Panc1 (cell line): ENCODE results near the gene CGA. TPM values are rescaled to one million over a fixed set of nuclear protein-coding genes. Genes with fewer than 3 reads are reported as not detected.

ENCODE experiments used
- ATAC-seq: fragments of 200-7000 bp; cut with Tn5 transposase; 2 replicates; pipeline ENCODE4 v1.9.1; 2020; ENCODE audit warnings: mild to moderate bottlenecking, moderate library complexity
- BruUV-seq: library from RNA; stranded (reverse); fragments of 400-500 nt; replicated peaks from 2 replicates; lab custom pipeline; 2021; lab: Mats Ljungman, UMichigan
- CTCF ChIA-PET: fragments of 300-600 bp; sonication (Branson Sonifier 250); formaldehyde crosslinking; loops from one replicate; lab custom pipeline; 2022; ENCODE audit warnings: antibody characterized with exemption; lab: Charles Lee
- POLR2A ChIA-PET: fragments of 300-600 bp; sonication (Branson Sonifier 250); formaldehyde crosslinking; loops from one replicate; lab custom pipeline; 2022; ENCODE audit warnings: antibody characterized with exemption; lab: Charles Lee
- DNase-seq: peaks from one replicate; pipeline ENCODE4 v3.0.0-alpha.2; 2010; ENCODE audit warnings: low read depth, low spot score
- H3K27ac ChIP-seq: 2 replicates; pipeline ENCODE4 v1.5.1; 2011; ENCODE audit warnings: mild to moderate bottlenecking, low read length, inconsistent platforms
- H3K27me3 ChIP-seq: fragments of 200-500 bp; sonication (Bioruptor generic); 2 replicates; pipeline ENCODE4 v1.6.0; 2014; ENCODE audit warnings: low read length, inconsistent platforms; ENCODE audit not compliant: control insufficient read depth, insufficient read depth
- H3K36me3 ChIP-seq: fragments of 200-500 bp; sonication (Bioruptor generic); 2 replicates; pipeline ENCODE4 v1.5.1; 2014; ENCODE audit warnings: inconsistent platforms, mild to moderate bottlenecking, low read length, moderate library complexity; ENCODE audit not compliant: control insufficient read depth, insufficient read depth
- H3K4me1 ChIP-seq: 2 replicates; pipeline ENCODE4 v1.5.1; 2011; ENCODE audit warnings: inconsistent platforms, mild to moderate bottlenecking, low read length, moderate library complexity; ENCODE audit not compliant: control insufficient read depth, insufficient read depth
- H3K4me3 ChIP-seq, 2 experiments: 2 replicates each; pipeline ENCODE4 v1.5.1; 2011 to 2012; ENCODE audit warnings: low read depth in 2 of 2, low read length in 2 of 2, mild to moderate bottlenecking in 2 of 2, inconsistent platforms in 1 of 2, moderate library complexity in 1 of 2
- H3K9me3 ChIP-seq: fragments of 200-500 bp; sonication (Bioruptor generic); 2 replicates; pipeline ENCODE4 v1.5.1; 2014; ENCODE audit warnings: low read depth, mild to moderate bottlenecking, inconsistent platforms, low read length, moderate library complexity; ENCODE audit not compliant: control insufficient read depth, insufficient read depth
- CTCF ChIP-seq: fragments of 450-650 bp; IDR thresholded peaks from 2 replicates; pipeline ENCODE4 v1.5.1; 2017; ENCODE audit warnings: mild to moderate bottlenecking
- POLR2AphosphoS5 ChIP-seq: IDR thresholded peaks from 2 replicates; pipeline ENCODE4 v1.6.1; 2012; ENCODE audit warnings: mild to moderate bottlenecking, low read depth, low read length, moderate library complexity
- REST ChIP-seq, 2 experiments: IDR thresholded peaks; 2 replicates each; pipeline ENCODE4 v1.6.1; 2011 to 2012; ENCODE audit warnings: low read depth in 2 of 2, control low read depth in 1 of 2, low read length in 1 of 2, mild to moderate bottlenecking in 1 of 2, moderate library complexity in 1 of 2; ENCODE audit not compliant: insufficient read depth in 1 of 2
- SIN3A ChIP-seq: IDR thresholded peaks from 2 replicates; pipeline ENCODE4 v1.6.1; 2012; ENCODE audit warnings: low read depth, mild to moderate bottlenecking, low read length, moderate library complexity, borderline replicate concordance; ENCODE audit not compliant: insufficient read depth
- TCF7L2 ChIP-seq: IDR thresholded peaks from 2 replicates; pipeline ENCODE4 v1.6.1; 2011; ENCODE audit warnings: mild to moderate bottlenecking, low read depth, low read length, inconsistent platforms
- in situ Hi-C: cut with HindIII; loops from 2 replicates; pipeline ENCODE4 v1.10.0; 2016; ENCODE audit warnings: low sequenced_read_pairs, low pct_unique_long_range_greater_than_20kb
- intact Hi-C: fragments of 100-400 bp; cut with micrococcal nuclease; formaldehyde crosslinking; loops from one replicate; pipeline ENCODE4 v1.10.0; 2022; ENCODE audit not compliant: unreplicated experiment
- total RNA-seq: library from RNA; stranded (reverse); gene quantifications from one replicate; pipeline ENCODE4 v1.2.1, GENCODE V29; 2021; ENCODE audit not compliant: unreplicated experiment

The CGA gene
- total RNA-seq, 1 experiment from 2014 or later = not detected

- H3K36me3 ChIP-seq = no peaks in the 10 kb centered on the region
- ChIA-PET CTCF (no interaction called here), POLR2A (no interaction called here)
- no peak overlapping the region for H3K4me3 ChIP-seq
- BruUV-seq = no TSS peak
- no peaks in the 10 kb centered on the region for H3K9me3 ChIP-seq
- H3K4me1 ChIP-seq = no peaks in the 10 kb centered on the region
- ATAC-seq = no peak
- H3K27ac ChIP-seq = no peak overlapping the region
- no peak for DNase-seq
- H3K27me3 ChIP-seq = no peaks in the 10 kb centered on the region
- intact Hi-C loops = no loop called here
- TF ChIP-seq POLR2AphosphoS5 (no peak), SIN3A (no peak), CTCF (no peak), REST (IDR thresholded peaks at IDR 0.05; ENCODE audit: insufficient read depth in 1 of 2, low read depth in 2 of 2, low read length in 1 of 2) (no peak), TCF7L2 (no peak)
- in situ Hi-C loops = no loop called here
Measured at GRCh38 chr6:87115402-87116135, 20.7 kb upstream of the CGA start.

- Histone ChIP-seq H3K4me3 (no peak overlapping the region), H3K9me3 (no peaks in the 10 kb centered on the region), H3K27me3 (no peaks in the 10 kb centered on the region), H3K36me3 (no peaks in the 10 kb centered on the region), H3K27ac (no peak overlapping the region), H3K4me1 (no peaks in the 10 kb centered on the region)
- no TSS peak for BruUV-seq
- ChIA-PET CTCF (no interaction called here), POLR2A (no interaction called here)
- DNase-seq (no peak), ATAC-seq (no peak)
- intact Hi-C loops (no loop called here), in situ Hi-C loops (no loop called here)
- TF ChIP-seq CTCF (no peak), TCF7L2 (no peak), REST (IDR thresholded peaks at IDR 0.05; ENCODE audit: insufficient read depth in 1 of 2, low read depth in 2 of 2, low read length in 1 of 2) (no peak), SIN3A (no peak), POLR2AphosphoS5 (no peak)
Measured at GRCh38 chr6:87110636-87111035, 15.7 kb upstream of the CGA start.
